ENCODE measurements around the gene TAOK3.

The TAOK3 gene

DNA sequence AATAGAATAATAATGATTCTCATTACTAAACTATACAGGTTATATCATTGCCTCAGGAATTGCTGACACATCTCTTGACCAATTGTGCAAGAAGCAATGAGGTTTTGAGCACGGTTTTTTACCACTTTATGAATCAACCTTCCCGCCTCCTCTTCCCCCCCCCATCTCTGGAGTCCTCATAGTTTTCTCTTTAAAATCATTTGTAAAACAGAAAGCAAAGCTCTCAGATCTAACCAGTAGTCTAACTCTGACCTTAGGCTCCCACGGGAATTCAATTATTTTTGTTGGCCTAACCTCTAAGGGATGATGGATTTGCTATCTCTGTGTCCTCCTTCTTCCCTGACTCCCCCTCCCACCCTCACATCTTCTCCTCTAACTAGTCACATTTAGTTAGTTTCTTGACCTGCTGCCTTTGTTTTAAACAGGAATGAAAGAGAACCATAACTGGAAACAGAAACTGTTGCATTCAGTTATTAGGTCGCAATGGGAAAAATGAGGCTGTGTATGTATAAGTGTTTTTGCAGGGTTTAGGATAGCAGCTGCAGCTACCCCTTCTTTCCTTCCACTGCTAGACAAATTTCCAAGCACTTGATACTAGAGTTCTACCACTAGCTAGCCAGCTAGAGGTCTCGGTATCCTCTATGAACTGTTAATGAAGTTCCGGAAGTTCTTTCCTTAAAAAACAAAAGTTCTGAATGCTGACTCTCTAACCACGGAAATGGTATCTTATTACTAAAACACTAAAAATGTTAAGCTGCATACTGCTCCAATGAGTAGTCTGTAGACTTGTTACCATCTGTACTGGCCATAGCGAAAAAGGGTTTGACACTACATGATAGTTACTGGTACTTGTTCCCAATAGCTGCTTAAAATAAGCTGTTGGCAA, 65.4 kb downstream of the TAOK3 start:
- TF ChIP-seq, protein P1, sequence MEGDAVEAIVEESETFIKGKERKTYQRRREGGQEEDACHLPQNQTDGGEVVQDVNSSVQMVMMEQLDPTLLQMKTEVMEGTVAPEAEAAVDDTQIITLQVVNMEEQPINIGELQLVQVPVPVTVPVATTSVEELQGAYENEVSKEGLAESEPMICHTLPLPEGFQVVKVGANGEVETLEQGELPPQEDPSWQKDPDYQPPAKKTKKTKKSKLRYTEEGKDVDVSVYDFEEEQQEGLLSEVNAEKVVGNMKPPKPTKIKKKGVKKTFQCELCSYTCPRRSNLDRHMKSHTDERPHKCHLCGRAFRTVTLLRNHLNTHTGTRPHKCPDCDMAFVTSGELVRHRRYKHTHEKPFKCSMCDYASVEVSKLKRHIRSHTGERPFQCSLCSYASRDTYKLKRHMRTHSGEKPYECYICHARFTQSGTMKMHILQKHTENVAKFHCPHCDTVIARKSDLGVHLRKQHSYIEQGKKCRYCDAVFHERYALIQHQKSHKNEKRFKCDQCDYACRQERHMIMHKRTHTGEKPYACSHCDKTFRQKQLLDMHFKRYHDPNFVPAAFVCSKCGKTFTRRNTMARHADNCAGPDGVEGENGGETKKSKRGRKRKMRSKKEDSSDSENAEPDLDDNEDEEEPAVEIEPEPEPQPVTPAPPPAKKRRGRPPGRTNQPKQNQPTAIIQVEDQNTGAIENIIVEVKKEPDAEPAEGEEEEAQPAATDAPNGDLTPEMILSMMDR (IDR thresholded peaks at IDR 0.05; ENCODE audit: low read depth, low read length, missing control alignments): no peak
- peak overlapping the region; percentile 32 for H3K4me3 ChIP-seq (replicated peaks; ENCODE audit: low read depth, low read length)
- DNase-seq (ENCODE audit: extremely low read depth, low read depth): peak; percentile 70

DNA sequence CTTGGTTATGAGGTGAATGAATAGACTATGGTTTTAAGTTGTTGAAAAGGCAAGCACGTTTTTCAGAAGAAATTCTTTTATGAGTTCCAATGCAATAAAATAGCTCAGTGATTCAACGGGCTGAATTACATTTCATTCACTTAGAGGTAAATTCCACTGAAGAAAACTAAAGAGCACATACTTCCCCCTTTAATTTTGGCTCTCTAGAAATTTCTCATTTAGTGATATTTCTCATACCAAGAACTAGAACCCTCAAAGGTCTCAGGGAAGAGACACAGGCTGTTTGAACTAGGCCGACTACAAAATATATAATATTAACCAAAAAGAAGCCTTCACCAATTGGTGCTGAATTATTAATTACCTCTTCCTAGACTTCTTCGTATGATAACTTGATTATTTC, 68.6 kb downstream of the TAOK3 start:
- TF ChIP-seq, protein P1 (IDR thresholded peaks at IDR 0.05; ENCODE audit: low read depth, low read length, missing control alignments): no peak
- no peak for DNase-seq (ENCODE audit: extremely low read depth, low read depth)

DNA sequence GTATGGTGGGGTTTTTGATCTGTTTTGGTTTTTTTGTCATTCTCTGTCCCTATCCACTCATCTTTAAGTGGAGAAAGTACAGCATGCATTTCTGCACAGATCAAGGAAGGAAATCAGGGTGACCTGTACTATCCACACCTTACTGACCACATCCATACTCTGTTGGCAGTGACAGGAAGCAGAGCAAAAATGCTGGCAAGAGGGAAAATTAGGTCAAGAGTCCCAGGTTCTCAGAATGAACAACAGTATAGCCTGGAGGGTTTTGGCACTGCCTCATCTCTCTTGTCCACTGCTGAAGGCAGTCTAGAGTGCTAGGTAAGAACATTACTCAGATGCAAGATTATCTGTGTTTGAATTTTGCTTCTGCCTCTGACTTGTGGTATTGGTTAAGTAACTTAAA, 70.7 kb downstream of the TAOK3 start:
- H3K4me3 ChIP-seq (replicated peaks; ENCODE audit: low read depth, low read length): no peak overlapping the region
- TF ChIP-seq, protein P1 (IDR thresholded peaks at IDR 0.05; ENCODE audit: low read depth, low read length, missing control alignments): no peak
- peak; percentile 20 for DNase-seq (ENCODE audit: extremely low read depth, low read depth)

More for the DNA sequence above, 68.6 kb downstream of the TAOK3 start:
- H3K4me3 ChIP-seq (replicated peaks; ENCODE audit: low read depth, low read length): no peak overlapping the region

DNA sequence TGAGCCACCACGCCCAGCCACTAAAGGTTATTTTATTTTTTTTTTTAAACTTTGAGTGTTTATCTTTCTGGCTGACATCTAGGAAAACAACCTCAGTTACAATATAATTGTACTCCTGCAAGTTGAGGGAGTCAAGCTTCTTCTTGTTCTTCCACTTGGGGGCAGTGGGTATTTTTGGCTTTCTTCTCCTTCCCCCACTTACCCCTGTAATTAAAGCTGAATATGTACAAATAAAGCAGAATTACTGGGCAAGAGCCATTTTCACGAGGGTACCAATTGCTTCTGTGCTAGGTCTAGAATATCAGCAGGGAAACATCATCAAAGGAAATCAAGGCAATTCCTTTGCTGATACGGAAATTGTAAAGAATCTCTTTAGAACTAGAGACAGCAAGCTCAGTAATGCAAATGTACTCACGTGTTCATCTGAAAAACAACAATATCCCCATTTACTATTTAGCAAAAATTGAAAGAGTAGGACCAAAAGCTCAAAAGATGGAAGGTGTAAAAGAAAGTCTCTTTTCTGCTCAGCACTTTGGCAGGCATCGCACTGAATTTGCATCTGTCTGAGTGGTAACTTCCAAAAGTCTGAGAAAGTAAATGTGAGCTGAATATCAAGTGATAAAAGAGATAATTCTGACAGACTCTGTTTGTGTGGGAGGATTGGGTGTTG, 72.8 kb downstream of the TAOK3 start:
- no peak overlapping the region for H3K4me3 ChIP-seq (replicated peaks; ENCODE audit: low read depth, low read length)
- TF ChIP-seq, protein P1 (IDR thresholded peaks at IDR 0.05; ENCODE audit: low read depth, low read length, missing control alignments): no peak
- DNase-seq (ENCODE audit: extremely low read depth, low read depth): no peak

DNA sequence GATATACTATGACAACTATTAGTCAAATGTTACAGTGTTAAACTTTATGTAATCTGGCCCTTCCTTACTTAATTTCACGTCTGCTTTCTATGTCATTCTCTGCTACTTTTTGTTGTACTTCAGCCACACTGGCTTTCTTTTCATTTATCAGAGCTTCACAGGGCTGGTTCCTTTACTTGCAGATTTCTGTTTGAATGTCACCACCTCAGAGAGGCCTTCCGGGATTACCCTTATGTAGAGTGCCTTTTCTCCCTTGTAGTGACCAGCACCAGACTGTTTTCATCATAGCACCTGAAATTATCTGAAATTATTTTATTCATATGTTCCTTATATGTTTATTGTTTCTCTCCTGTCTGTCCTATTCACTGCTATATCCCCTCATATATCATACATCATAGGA, 75.4 kb downstream of the TAOK3 start:
- no peak for DNase-seq (ENCODE audit: extremely low read depth, low read depth)
- TF ChIP-seq, protein P1 (IDR thresholded peaks at IDR 0.05; ENCODE audit: low read depth, low read length, missing control alignments): no peak
- no peak overlapping the region for H3K4me3 ChIP-seq (replicated peaks; ENCODE audit: low read depth, low read length)

DNA sequence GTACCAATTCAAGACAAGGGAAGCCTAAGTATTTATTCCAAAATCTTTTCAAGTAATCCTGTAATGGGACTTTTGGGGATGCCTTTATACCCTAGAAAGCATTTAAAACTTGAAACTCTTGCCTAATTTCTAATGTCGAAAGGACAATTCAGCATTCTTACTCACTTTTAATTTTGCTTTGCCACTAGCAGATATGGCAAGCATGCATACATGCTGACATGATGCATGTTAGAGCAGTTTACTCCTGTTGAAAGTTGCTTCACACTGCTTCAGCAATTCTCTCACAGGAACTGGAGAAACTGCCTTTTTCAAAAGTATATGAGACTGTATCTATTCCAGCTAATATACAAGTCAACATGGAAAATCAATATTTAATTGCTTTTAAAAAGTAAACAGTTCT, 79.9 kb downstream of the TAOK3 start:
- TF ChIP-seq, protein P1 (IDR thresholded peaks at IDR 0.05; ENCODE audit: low read depth, low read length, missing control alignments): no peak
- no peak for DNase-seq (ENCODE audit: extremely low read depth, low read depth)
- H3K4me3 ChIP-seq (replicated peaks; ENCODE audit: low read depth, low read length): no peak overlapping the region

All from HFF-Myc (cell line).